Prostate gland (tissue), 2 donors: ENCODE measurements around the gene ADPRHL1.

ENCODE experiments used
- POLR2A ChIP-seq: fragments of 450-650 bp; IDR thresholded peaks from one replicate; pipeline ENCODE4 v1.6.1; 2016; ENCODE audit warnings: antibody characterized with exemption, mild to moderate bottlenecking
- POLR2AphosphoS5 ChIP-seq: sonication (generic); formaldehyde crosslinking; IDR thresholded peaks from one replicate; pipeline ENCODE4 v1.6.1; 2017; ENCODE audit warnings: antibody characterized with exemption
- TF ChIP-seq, protein P1 (sequence below), 4 experiments: fragments of 200-600 bp in 2 of 4; fragments of 450-650 bp in 2 of 4; sonication (generic) in 2 of 4; IDR thresholded peaks; 1 replicate in 3 of 4; 2 replicates in 1 of 4; pipeline ENCODE4 v1.5.1; 2016 to 2019; ENCODE audit warnings: antibody characterized with exemption in 4 of 4, mild to moderate bottlenecking in 2 of 4, moderate library complexity in 2 of 4

DNA sequence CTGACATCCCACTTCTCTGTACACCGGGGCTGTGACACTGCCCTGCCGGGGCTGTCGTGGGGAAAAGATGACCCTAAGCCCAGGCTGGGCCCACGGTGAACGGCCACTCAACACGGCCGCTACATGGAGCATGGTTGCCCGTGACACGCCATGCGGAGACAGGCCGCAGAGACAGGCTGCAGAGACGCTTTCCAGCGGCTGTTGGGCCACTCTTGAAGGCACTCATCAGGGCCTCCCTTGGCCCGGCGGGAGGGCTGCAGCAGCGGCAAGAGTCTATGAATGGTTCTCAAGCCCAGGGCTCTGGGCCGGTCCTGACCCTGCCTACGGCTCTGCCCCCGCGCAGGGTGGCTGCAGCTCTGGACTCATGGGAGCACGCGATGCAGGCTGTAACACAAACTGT is 22.1 kb downstream of the ADPRHL1 start:
- TF ChIP-seq, protein P1, sequence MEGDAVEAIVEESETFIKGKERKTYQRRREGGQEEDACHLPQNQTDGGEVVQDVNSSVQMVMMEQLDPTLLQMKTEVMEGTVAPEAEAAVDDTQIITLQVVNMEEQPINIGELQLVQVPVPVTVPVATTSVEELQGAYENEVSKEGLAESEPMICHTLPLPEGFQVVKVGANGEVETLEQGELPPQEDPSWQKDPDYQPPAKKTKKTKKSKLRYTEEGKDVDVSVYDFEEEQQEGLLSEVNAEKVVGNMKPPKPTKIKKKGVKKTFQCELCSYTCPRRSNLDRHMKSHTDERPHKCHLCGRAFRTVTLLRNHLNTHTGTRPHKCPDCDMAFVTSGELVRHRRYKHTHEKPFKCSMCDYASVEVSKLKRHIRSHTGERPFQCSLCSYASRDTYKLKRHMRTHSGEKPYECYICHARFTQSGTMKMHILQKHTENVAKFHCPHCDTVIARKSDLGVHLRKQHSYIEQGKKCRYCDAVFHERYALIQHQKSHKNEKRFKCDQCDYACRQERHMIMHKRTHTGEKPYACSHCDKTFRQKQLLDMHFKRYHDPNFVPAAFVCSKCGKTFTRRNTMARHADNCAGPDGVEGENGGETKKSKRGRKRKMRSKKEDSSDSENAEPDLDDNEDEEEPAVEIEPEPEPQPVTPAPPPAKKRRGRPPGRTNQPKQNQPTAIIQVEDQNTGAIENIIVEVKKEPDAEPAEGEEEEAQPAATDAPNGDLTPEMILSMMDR (IDR thresholded peaks at IDR 0.05): no peak
- TF ChIP-seq POLR2A: no peak
- no peak for TF ChIP-seq POLR2AphosphoS5
